Gastrocnemius medialis (tissue), 4 donors: Measurements from ENCODE around the gene HS3ST3A1.

Source experiments
- CTCF ChIP-seq, 5 experiments: fragments of 450-650 bp in 3 of 5; fragments of 200-600 bp in 2 of 5; sonication (generic) in 2 of 5; IDR thresholded peaks in 4 of 5; conservative IDR thresholded peaks in 1 of 5; 1 replicate in 4 of 5; 2 replicates in 1 of 5; pipeline ENCODE4 v1.5.1; 2016 to 2019; ENCODE audit warnings: antibody characterized with exemption in 5 of 5, mild to moderate bottlenecking in 3 of 5, moderate library complexity in 3 of 5
- POLR2A ChIP-seq, 2 donors: fragments of 450-650 bp; IDR thresholded peaks; one replicate each; pipeline ENCODE4 v1.6.1; 2017; ENCODE audit warnings: antibody characterized with exemption in 2 of 2, mild to moderate bottlenecking in 2 of 2, moderate library complexity in 2 of 2

GRCh38 chr17:13457783-13458182, 143.9 kb downstream of the HS3ST3A1 start:
- TF ChIP-seq CTCF (IDR thresholded peaks at IDR 0.05 in 4 of 5, conservative IDR thresholded peaks at IDR 0.05 in 1 of 5) (no peak), POLR2A (IDR thresholded peaks at IDR 0.05) (no peak)
